ENCODE measurements around the gene SLC51B. TPM values are rescaled to one million over a fixed set of nuclear protein-coding genes. Genes with fewer than 3 reads are reported as not detected.
"Not testable (repeated sequence)": the region's sequence is repeated elsewhere in the genome, so short reads cannot be mapped to it uniquely, and the experiment has no call there.

SLC51B gene
- total RNA-seq, 1 donor from 2014 or later, result not detected

GRCh38 chr15:65069779-65070546 is 24.8 kb downstream of the SLC51B start:
- H3K36me3 ChIP-seq, result no peaks in the 10 kb centered on the region
- peak overlapping the region; percentile 89 for H3K27ac ChIP-seq (replicated peaks)
- TF ChIP-seq, protein P1, sequence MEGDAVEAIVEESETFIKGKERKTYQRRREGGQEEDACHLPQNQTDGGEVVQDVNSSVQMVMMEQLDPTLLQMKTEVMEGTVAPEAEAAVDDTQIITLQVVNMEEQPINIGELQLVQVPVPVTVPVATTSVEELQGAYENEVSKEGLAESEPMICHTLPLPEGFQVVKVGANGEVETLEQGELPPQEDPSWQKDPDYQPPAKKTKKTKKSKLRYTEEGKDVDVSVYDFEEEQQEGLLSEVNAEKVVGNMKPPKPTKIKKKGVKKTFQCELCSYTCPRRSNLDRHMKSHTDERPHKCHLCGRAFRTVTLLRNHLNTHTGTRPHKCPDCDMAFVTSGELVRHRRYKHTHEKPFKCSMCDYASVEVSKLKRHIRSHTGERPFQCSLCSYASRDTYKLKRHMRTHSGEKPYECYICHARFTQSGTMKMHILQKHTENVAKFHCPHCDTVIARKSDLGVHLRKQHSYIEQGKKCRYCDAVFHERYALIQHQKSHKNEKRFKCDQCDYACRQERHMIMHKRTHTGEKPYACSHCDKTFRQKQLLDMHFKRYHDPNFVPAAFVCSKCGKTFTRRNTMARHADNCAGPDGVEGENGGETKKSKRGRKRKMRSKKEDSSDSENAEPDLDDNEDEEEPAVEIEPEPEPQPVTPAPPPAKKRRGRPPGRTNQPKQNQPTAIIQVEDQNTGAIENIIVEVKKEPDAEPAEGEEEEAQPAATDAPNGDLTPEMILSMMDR (IDR thresholded peaks at IDR 0.05; ENCODE audit: borderline replicate concordance), result no peak
- no peak overlapping the region for H3K4me3 ChIP-seq
- H3K9me3 ChIP-seq (replicated peaks), result no peaks in the 10 kb centered on the region
- H3K4me1 ChIP-seq, result peaks cover 74% of the 10 kb centered on the region
- intact Hi-C loops (cut with micrococcal nuclease), result no loop called here
- DNase-seq, result no peak
- H3K27me3 ChIP-seq (ENCODE audit: low read depth), result peaks cover 21% of the 10 kb centered on the region

DNA sequence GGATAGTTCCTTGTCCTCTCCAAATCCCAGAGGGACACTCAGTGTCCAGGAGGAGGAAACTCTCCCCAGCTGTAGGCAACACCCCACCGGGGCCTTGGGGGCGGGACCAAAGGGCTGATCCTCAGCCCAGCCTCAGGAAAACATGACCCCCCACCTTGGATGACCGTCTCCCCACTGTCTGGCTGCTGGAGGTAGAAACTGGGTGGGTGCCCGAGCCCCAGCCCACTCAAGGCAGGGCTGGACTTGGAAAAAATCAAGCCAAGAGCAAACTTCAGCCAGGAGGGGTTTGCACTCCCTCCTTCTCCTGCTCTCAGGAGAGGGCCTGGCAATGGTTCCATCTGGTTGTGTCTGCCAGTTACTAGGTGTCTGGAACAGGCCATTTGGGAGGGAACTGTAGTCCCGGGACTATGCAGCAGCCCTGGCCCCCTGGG is 26.2 kb downstream of the SLC51B start:
- Histone ChIP-seq H3K4me3 (peak overlapping the region; percentile 14), H3K4me1 (peaks cover 67% of the 10 kb centered on the region), H3K27ac (replicated peaks) (peak overlapping the region; percentile 89), H3K36me3 (no peaks in the 10 kb centered on the region), H3K27me3 (ENCODE audit: low read depth) (peaks cover 8% of the 10 kb centered on the region), H3K9me3 (replicated peaks) (no peaks in the 10 kb centered on the region)
- intact Hi-C loops (cut with micrococcal nuclease), result no loop called here
- DNase-seq, result peak; percentile 70
- TF ChIP-seq, protein P1 (IDR thresholded peaks at IDR 0.05; ENCODE audit: borderline replicate concordance), result no peak

GRCh38 chr15:65072027-65072426 is 26.8 kb downstream of the SLC51B start:
- Histone ChIP-seq H3K9me3 (replicated peaks) (no peaks in the 10 kb centered on the region), H3K27ac (replicated peaks) (peak overlapping the region; percentile 89), H3K4me1 (peaks cover 74% of the 10 kb centered on the region), H3K27me3 (ENCODE audit: low read depth) (peaks cover 13% of the 10 kb centered on the region), H3K4me3 (no peak overlapping the region), H3K36me3 (no peaks in the 10 kb centered on the region)
- peak; percentile 62 for DNase-seq
- TF ChIP-seq, protein P1 (IDR thresholded peaks at IDR 0.05; ENCODE audit: borderline replicate concordance), result no peak
- intact Hi-C loops (cut with micrococcal nuclease), result no loop called here

DNA sequence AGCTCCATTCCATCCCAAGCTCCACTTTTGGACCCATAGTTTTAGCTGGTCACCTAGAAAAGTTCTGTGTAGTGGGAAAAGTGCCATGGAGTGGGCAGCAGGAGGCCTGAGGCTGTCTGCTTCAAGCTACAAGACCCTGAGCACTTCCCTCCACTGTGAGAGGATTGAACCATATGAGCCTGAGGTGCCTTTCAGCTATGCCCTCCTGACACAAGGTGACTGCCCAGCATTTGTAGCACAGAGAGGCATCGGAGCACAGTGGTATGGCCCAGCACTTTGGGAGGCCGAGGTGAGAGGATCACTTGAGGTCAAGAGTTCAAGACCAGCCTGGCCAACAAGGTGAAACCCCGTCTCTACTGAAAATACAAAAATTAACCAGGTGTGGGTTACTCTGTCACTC is 27.4 kb downstream of the SLC51B start:
- H3K4me1 ChIP-seq, result peaks cover 75% of the 10 kb centered on the region
- H3K36me3 ChIP-seq, result no peaks in the 10 kb centered on the region
- peaks cover 17% of the 10 kb centered on the region for H3K27me3 ChIP-seq (ENCODE audit: low read depth)
- peak overlapping the region; percentile 89 for H3K27ac ChIP-seq (replicated peaks)
- intact Hi-C loops (cut with micrococcal nuclease), result no loop called here
- no peaks in the 10 kb centered on the region for H3K9me3 ChIP-seq (replicated peaks)
- TF ChIP-seq, protein P1 (IDR thresholded peaks at IDR 0.05; ENCODE audit: borderline replicate concordance), result no peak
- DNase-seq, result no peak
- H3K4me3 ChIP-seq, result no peak overlapping the region

DNA sequence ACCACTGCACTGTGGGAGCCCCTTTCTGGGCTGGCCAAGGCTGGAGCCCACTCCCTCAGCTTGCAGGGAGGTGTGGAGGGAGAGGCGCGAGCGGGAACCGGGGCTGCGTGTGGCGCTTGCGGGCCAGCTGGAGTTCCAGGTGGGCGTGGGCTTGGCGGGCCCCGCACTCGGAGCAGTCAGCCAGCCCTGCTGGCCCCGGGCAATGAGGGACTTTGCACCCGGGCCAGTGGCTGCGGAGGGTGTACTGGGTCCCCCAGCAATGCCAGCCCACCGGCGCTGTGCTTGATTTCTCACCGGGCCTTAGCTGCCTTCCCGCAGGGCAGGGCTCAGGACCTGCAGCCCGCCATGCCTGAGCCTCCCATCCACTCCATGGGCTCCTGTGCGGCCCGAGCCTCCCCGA is 29.8 kb downstream of the SLC51B start:
- H3K27ac ChIP-seq (replicated peaks); DNase-seq; intact Hi-C loops (cut with micrococcal nuclease); H3K9me3 ChIP-seq (replicated peaks); H3K4me3 ChIP-seq; H3K36me3 ChIP-seq: not testable (repeated sequence)
- H3K27me3 ChIP-seq (ENCODE audit: low read depth), result peaks cover 15% of the 10 kb centered on the region
- peaks cover 72% of the 10 kb centered on the region for H3K4me1 ChIP-seq

DNA sequence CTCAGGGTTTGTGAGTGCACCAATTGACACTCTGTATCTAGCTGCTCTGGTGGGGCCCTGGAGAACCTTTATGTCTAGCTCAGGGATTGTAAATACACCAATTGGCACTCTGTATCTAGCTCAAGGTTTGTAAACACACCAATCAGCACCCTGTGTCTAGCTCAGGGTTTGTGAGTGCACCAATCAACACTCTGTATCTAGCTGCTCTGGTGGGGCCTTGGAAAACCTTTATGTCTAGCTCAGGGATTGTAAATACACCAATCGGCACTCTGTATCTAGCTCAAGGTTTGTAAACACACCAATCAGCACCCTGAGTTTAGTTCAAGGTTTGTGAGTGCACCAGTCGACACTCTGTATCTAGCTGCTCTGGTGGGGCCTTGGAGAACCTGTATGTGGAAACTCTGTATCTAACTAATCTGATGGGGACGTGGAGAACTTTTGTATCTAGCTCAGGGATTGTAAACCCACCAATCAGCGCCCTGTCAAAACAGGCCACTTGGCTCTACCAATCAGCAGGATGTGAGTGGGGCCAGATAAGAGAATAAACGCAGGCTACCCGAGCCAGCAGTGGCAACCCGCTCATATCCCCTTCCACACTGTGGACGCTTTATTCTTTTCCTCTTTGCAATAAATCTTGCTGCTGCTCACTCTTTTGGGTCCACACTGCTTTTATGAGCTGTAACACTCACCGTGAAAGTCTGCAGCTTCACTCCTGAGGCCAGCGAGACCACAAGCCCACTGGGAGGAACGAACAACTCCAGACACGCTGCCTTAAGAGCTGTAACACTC is 30.6 kb downstream of the SLC51B start:
- not testable (repeated sequence) for DNase-seq
- H3K4me3 ChIP-seq, result peak overlapping the region; percentile 57

More for the DNA sequence above, 30.6 kb downstream of the SLC51B start:
- intact Hi-C loops (cut with micrococcal nuclease); H3K9me3 ChIP-seq (replicated peaks); H3K36me3 ChIP-seq: not testable (repeated sequence)
- peaks cover 72% of the 10 kb centered on the region for H3K4me1 ChIP-seq
- H3K27me3 ChIP-seq (ENCODE audit: low read depth), result peaks cover 15% of the 10 kb centered on the region
- H3K27ac ChIP-seq (replicated peaks), result peak overlapping the region; percentile 90
